Osteoblast (primary cell): ENCODE measurements around the gene HINT3. TPM values are rescaled to one million over a fixed set of nuclear protein-coding genes. Genes with fewer than 3 reads are reported as not detected.
A peak's percentile ranks its signal among the peaks of the same experiment; 100 is the strongest.

ENCODE experiments used
- DNase-seq: peaks from one replicate; pipeline ENCODE4 v3.0.0; 2011; ENCODE audit warnings: low spot score, mixed read lengths; ENCODE audit not compliant: insufficient read length; ENCODE audit errors: missing footprints
- H2AFZ ChIP-seq: 2 replicates; pipeline ENCODE4 v1.6.0; 2011; ENCODE audit warnings: mild to moderate bottlenecking, low read length
- H3K27ac ChIP-seq: 2 replicates; pipeline ENCODE4 v1.5.1; 2011; ENCODE audit warnings: mild to moderate bottlenecking, low read depth, low read length, moderate library complexity
- H3K27me3 ChIP-seq: 2 replicates; pipeline ENCODE4 v1.6.0; 2012; ENCODE audit warnings: mild to moderate bottlenecking, control low read depth, inconsistent platforms, low read length, moderate library complexity; ENCODE audit not compliant: insufficient read depth
- H3K36me3 ChIP-seq: 2 replicates; pipeline ENCODE4 v1.5.1; 2011; ENCODE audit warnings: mild to moderate bottlenecking, low read length, control low read depth, moderate library complexity; ENCODE audit not compliant: insufficient read depth
- H3K4me1 ChIP-seq: 2 replicates; pipeline ENCODE4 v1.5.1; 2011; ENCODE audit warnings: mild to moderate bottlenecking, low read length, control low read depth, moderate library complexity; ENCODE audit not compliant: insufficient read depth
- H3K4me2 ChIP-seq: 2 replicates; pipeline ENCODE4 v1.6.0; 2011; ENCODE audit warnings: mild to moderate bottlenecking, low read length; ENCODE audit not compliant: insufficient read depth
- H3K4me3 ChIP-seq: fragments of 200-600 bp; sonication (generic); 3 replicates; pipeline ENCODE4 v1.5.1; 2012; ENCODE audit warnings: mild to moderate bottlenecking, low read length, inconsistent platforms; ENCODE audit not compliant: insufficient read depth
- H3K79me2 ChIP-seq: 2 replicates; pipeline ENCODE4 v1.6.0; 2012; ENCODE audit warnings: mild to moderate bottlenecking, low read length, control low read depth, inconsistent platforms; ENCODE audit not compliant: insufficient read depth
- H3K9me3 ChIP-seq: 2 replicates; pipeline ENCODE4 v1.5.1; 2011; ENCODE audit warnings: low read depth, low read length, control low read depth
- H4K20me1 ChIP-seq: 2 replicates; pipeline ENCODE4 v1.6.0; 2012; ENCODE audit warnings: mild to moderate bottlenecking, low read length, control low read depth; ENCODE audit not compliant: insufficient read depth
- CTCF ChIP-seq: IDR thresholded peaks from 2 replicates; pipeline ENCODE4 v1.5.1; 2011; ENCODE audit warnings: mild to moderate bottlenecking, low read depth, low read length, moderate library complexity; ENCODE audit errors: extremely low read depth
- total RNA-seq: library from RNA; depleted of rRNA; stranded (reverse); fragments of >200 nt; gene quantifications from 2 replicates; pipeline ENCODE4 v1.2.3, GENCODE V29; 2012

The HINT3 gene
- total RNA-seq, 1 donor = 30.4 TPM

DNA sequence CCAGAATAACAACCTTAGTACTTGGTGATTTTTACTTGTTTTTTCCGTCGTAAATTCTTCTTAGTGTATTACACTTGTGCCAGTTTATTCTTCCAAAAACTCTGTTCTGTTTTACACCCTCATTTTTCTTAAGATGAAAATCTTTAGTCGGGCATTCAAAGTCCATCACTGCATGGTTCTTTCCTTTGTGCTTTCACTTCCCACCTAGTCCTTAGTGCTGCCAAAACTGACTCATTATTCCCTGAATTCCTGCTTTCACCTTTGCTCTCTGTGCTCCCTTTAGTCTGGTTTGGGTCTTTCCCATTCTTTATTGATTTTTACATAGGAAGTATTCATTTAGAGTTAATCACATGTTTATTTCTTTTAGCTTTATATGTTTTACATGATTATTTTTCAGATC, 33.1 kb downstream of the HINT3 start:
- Histone ChIP-seq H3K27ac (no peak overlapping the region), H3K4me3 (no peak overlapping the region), H2AFZ (no peak overlapping the region), H3K27me3 (no peaks in the 10 kb centered on the region), H3K4me2 (no peak overlapping the region), H3K4me1 (peaks cover 15% of the 10 kb centered on the region), H3K9me3 (no peaks in the 10 kb centered on the region), H3K36me3 (no peaks in the 10 kb centered on the region), H4K20me1 (peaks cover 4% of the 10 kb centered on the region), H3K79me2 (peaks cover 63% of the 10 kb centered on the region)
- TF ChIP-seq CTCF = no peak
- DNase-seq = no peak

GRCh38 chr6:125991653-125992052, 35.1 kb downstream of the HINT3 start:
- Histone ChIP-seq H3K27ac (no peak overlapping the region), H3K4me1 (peaks cover 6% of the 10 kb centered on the region), H2AFZ (no peak overlapping the region), H3K4me2 (no peak overlapping the region), H3K27me3 (no peaks in the 10 kb centered on the region), H3K36me3 (no peaks in the 10 kb centered on the region), H4K20me1 (peaks cover 4% of the 10 kb centered on the region), H3K4me3 (no peak overlapping the region), H3K79me2 (peaks cover 54% of the 10 kb centered on the region), H3K9me3 (no peaks in the 10 kb centered on the region)
- DNase-seq = no peak
- TF ChIP-seq CTCF = no peak

DNA sequence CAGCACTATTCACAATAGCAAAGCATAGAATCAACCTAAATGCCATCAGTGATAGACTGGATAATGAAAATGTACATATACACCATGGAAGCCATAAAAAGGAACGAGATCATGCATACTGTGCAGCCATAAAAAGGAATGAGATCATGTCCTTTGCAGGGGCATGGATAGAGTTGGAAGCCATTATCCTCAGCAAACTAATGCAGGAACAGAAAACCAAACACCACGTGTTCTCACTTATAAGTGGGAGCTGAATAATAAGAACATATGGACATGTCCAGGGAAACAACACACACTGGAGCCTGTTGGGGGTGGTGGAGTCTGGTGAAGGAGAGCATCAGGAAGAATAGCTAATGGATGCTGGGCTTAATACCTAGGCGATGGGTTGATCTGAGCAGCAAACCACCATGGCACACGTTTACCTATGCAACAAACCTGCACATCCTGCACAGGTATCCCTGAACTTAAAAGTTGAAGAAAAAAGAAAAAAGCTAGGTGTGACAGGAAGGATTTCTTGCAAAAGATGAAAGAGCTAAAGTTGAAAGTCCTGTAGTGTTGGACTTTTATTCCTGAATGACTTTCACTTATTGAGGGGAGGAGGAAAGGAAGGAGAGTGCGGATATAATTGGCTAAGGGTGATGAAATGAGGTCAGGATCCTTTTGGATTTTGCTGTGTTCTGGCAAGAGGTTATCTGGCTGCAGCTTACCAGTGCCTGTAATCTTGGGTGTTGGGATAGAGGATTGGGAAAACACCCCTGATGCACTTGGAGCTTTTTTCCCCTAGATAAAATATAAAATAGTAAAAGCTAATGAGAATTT, 38.3 kb downstream of the HINT3 start:
- Histone ChIP-seq H3K36me3 (peaks cover 6% of the 10 kb centered on the region), H3K4me1 (no peaks in the 10 kb centered on the region), H2AFZ (no peak overlapping the region), H3K9me3 (no peaks in the 10 kb centered on the region), H3K79me2 (peaks cover 25% of the 10 kb centered on the region), H3K4me2 (no peak overlapping the region), H4K20me1 (no peaks in the 10 kb centered on the region), H3K27me3 (no peaks in the 10 kb centered on the region), H3K27ac (no peak overlapping the region), H3K4me3 (no peak overlapping the region)
- no peak for TF ChIP-seq CTCF
- DNase-seq = no peak

DNA sequence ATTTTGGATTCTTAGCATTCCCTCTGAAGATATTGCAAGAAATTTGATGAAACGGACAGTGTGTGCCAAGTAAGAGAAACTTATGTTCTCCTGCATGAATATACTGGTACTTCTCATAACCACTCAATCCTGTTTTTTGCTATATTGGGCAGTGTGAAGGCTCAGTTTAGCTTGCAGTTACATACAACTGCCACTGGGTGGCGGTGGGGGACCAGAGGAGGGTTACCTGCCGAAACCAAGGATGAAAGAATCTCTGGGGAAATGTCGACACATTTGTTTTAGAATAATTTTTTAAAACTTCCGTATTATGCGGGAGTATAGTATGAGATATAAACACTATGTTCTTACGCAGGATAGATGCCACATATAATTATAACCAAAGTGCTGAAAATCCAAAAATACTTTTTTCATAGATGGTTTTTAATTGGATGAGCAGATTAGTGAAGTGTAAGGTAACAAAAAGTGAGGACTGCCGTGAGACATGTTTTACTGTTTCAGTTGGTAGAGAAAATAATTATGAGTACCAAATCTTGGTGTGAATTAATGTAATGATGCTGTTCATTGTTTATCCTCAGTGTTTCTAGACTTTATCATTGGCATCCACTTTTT, 39.5 kb downstream of the HINT3 start:
- H3K4me1 ChIP-seq = no peaks in the 10 kb centered on the region
- H3K9me3 ChIP-seq = no peaks in the 10 kb centered on the region
- peak; percentile 2 for DNase-seq
- H3K79me2 ChIP-seq = peaks cover 16% of the 10 kb centered on the region
- H3K27me3 ChIP-seq = no peaks in the 10 kb centered on the region
- no peaks in the 10 kb centered on the region for H4K20me1 ChIP-seq
- H3K4me2 ChIP-seq = peak overlapping the region; percentile 59
- no peak overlapping the region for H3K4me3 ChIP-seq
- H3K27ac ChIP-seq = no peak overlapping the region
- H3K36me3 ChIP-seq = peaks cover 8% of the 10 kb centered on the region
- peak; percentile 98 for TF ChIP-seq CTCF
- no peak overlapping the region for H2AFZ ChIP-seq
